Tibial nerve (tissue), 4 donors: ENCODE data around the gene GALM.

Source experiments
- CTCF ChIP-seq, 5 experiments: fragments of 200-600 bp in 3 of 5; fragments of 450-650 bp in 2 of 5; sonication (generic) in 3 of 5; IDR thresholded peaks; one replicate each; pipeline ENCODE4 v1.5.1; 2016 to 2019; ENCODE audit warnings: antibody characterized with exemption in 5 of 5, mild to moderate bottlenecking in 3 of 5, moderate library complexity in 2 of 5
- EP300 ChIP-seq, 2 donors: sonication (generic); formaldehyde crosslinking; IDR thresholded peaks; one replicate each; pipeline ENCODE4 v1.6.1; 2017; ENCODE audit warnings: antibody characterized with exemption in 2 of 2, mild to moderate bottlenecking in 1 of 2
- POLR2A ChIP-seq, 2 donors: fragments of 450-650 bp; IDR thresholded peaks; one replicate each; pipeline ENCODE4 v1.6.1; 2017; ENCODE audit warnings: antibody characterized with exemption in 2 of 2, mild to moderate bottlenecking in 2 of 2, moderate library complexity in 2 of 2

GRCh38 chr2:38671303-38671702, 5.4 kb downstream of the GALM start:
- TF ChIP-seq CTCF (IDR thresholded peaks at IDR 0.05) (no peak), EP300 (IDR thresholded peaks at IDR 0.05) (no peak), POLR2A (IDR thresholded peaks at IDR 0.05) (no peak)
